ENCODE measurements around the gene TSEN2. TPM values are rescaled to one million over a fixed set of nuclear protein-coding genes. Genes with fewer than 3 reads are reported as not detected.
A peak's percentile ranks its signal among the peaks of the same experiment; 100 is the strongest.
"Not testable (repeated sequence)": the region's sequence is repeated elsewhere in the genome, so short reads cannot be mapped to it uniquely, and the experiment has no call there.

Gene TSEN2
- total and polyA plus RNA-seq, 7 experiments from 2014 or later: 12.1 to 27.5 (median 13.9) TPM

DNA sequence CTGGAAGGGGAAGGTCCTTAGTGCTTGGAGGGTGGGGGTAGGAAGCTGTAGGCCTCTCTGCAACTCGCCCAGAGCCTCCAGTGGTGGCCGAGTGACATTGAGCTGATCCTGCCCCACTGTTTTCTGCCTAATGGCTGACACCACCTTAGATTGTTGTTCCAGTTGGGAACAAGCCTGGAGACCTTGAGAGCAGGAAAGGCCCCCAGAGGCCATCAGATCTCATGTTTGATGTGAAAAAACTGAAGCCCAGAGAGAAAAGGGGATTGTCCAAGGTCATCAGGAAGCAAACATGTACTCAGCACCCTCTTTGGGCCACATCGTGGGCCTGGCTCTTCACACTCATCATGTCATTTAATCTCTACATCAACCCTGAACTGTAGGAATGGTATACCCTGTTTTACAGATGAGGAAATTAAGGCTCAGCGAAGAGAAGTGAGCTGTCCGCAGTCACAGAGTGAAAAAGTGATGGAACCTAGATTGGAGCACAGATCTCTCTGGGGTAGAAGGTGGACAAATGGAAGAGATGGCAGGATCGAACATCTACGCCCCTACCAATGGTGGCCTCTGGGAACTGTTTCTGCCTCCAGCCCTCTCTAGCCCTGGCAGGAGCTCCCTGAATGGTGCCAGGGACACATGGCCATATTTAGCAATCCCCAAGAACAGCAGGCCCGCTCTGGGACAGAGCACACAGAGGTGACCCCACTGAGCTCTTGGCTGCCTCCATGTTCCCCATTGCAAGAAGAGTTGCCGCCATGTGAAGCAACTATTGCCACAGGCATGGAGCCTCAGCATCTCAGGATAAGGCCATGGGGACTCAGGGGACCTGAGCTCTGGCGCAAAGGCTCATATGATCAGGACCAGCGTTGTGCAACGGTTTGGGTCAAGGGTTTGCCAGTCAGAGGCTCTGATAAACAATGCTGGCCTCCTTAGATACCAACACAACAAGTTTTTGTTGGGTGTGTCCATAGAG is 31.6 kb upstream of the TSEN2 start:
- Mint-ChIP-seq H3K9me3 (peaks cover 0 to 7% (median 0%) of the 10 kb centered on the region in 11 donors), H3K36me3 (no peaks in the 10 kb centered on the region)
- CTCF ChIA-PET: interaction anchor here (0.5 kb wide), 1 partner anchor 27 kb away, joined by 4 read pairs; no protein-coding TSS in a partner anchor

DNA sequence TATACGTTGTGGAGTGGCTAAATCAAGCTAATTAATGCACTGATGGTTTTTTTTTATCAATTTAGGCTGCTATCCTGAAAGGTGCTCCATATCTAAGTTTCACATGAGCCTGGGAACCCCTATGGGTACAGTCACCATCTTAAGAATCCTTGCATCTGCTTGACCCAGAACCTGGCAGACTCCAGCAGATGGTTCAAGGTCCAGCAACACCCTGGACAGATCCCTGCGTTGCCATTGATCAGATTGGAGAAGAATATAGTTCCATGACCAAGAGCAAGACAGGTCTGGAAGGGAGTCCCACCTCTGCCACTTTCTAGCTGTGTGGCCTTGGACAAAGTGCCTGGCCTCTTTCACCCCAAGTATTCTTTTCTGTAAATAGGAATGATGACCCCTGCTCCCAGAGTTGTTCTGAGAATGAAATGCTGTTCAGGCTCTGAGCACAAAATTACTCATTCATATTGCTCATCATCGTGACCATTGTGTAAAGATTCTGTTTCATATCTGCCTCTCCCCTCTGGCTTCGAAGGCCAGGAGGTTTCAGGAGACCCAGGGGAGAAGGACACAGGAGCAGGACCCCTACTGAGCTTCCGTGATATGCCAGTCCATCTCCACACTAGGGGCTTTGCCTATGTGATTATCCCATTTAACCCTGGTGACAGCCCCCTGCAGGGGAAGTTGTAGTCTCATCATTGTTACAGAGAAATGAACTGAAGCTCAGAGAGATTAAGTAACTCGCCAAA is 30.0 kb upstream of the TSEN2 start:
- no peaks in the 10 kb centered on the region for H3K27me3 Mint-ChIP-seq
- ChIA-PET POLR2A (no interaction called here), CTCF (interaction anchor here (1.0 kb wide), 1 partner anchor 25 kb away, joined by 4 read pairs; no protein-coding TSS in a partner anchor)
- H3K27ac Mint-ChIP-seq: no peak overlapping the region
- no peak overlapping the region for H3K27ac ChIP-seq (ENCODE audit: low read depth, low read length)
- no peak overlapping the region for H3K4me3 Mint-ChIP-seq
- intact Hi-C loops (cut with micrococcal nuclease): no loop called here
- no peaks in the 10 kb centered on the region for H3K4me1 ChIP-seq (ENCODE audit: control insufficient read depth in 2 of 2, insufficient read depth in 2 of 2, low read length in 2 of 2)
- H3K36me3 Mint-ChIP-seq: no peaks in the 10 kb centered on the region
- H3K36me3 ChIP-seq (ENCODE audit: control insufficient read depth in 2 of 3, insufficient read depth in 3 of 3, low read length in 3 of 3): no peaks in the 10 kb centered on the region
- H3K9me3 Mint-ChIP-seq: peaks cover 0 to 11% (median 0%) of the 10 kb centered on the region in 11 donors
- no peaks in the 10 kb centered on the region for H3K9me3 ChIP-seq (ENCODE audit: control insufficient read depth in 2 of 3, low read length in 3 of 3)
- no peak for DNase-seq
- H3K4me3 ChIP-seq (ENCODE audit: low read length): no peak overlapping the region
- H3K4me1 Mint-ChIP-seq: no peaks in the 10 kb centered on the region
- no peaks in the 10 kb centered on the region for H3K27me3 ChIP-seq (ENCODE audit: control insufficient read depth in 2 of 2, insufficient read depth in 2 of 2, low read length in 2 of 2)
- ATAC-seq: no peak

More for the DNA sequence above, 31.6 kb upstream of the TSEN2 start:
- no peaks in the 10 kb centered on the region for H3K9me3 ChIP-seq (ENCODE audit: control insufficient read depth in 2 of 3, low read length in 3 of 3)
- Mint-ChIP-seq H3K27ac (no peak overlapping the region), H3K4me3 (no peak overlapping the region), H3K27me3 (no peaks in the 10 kb centered on the region), H3K4me1 (no peaks in the 10 kb centered on the region)
- intact Hi-C loops (cut with micrococcal nuclease): no loop called here
- H3K36me3 ChIP-seq (ENCODE audit: control insufficient read depth in 2 of 3, insufficient read depth in 3 of 3, low read length in 3 of 3): no peaks in the 10 kb centered on the region
- H3K4me3 ChIP-seq (ENCODE audit: low read length): no peak overlapping the region
- H3K27me3 ChIP-seq (ENCODE audit: control insufficient read depth in 2 of 2, insufficient read depth in 2 of 2, low read length in 2 of 2): no peaks in the 10 kb centered on the region
- DNase-seq: no peak
- H3K4me1 ChIP-seq (ENCODE audit: control insufficient read depth in 2 of 2, insufficient read depth in 2 of 2, low read length in 2 of 2): no peaks in the 10 kb centered on the region
- H3K27ac ChIP-seq (ENCODE audit: low read depth, low read length): no peak overlapping the region
- ATAC-seq: no peak
- POLR2A ChIA-PET: no interaction called here

GRCh38 chr3:12454816-12455121 is 29.5 kb upstream of the TSEN2 start:
- H3K36me3 Mint-ChIP-seq: no peaks in the 10 kb centered on the region
- intact Hi-C loops (cut with micrococcal nuclease): no loop called here
- H3K9me3 Mint-ChIP-seq: peaks cover 0 to 11% (median 0%) of the 10 kb centered on the region in 11 donors
- ChIA-PET POLR2A (no interaction called here), CTCF (interaction anchor here (1.0 kb wide), 1 partner anchor 25 kb away, joined by 4 read pairs; no protein-coding TSS in a partner anchor)
- Histone ChIP-seq H3K27ac (ENCODE audit: low read depth, low read length) (no peak overlapping the region), H3K9me3 (ENCODE audit: control insufficient read depth in 2 of 3, low read length in 3 of 3) (no peaks in the 10 kb centered on the region), H3K36me3 (ENCODE audit: control insufficient read depth in 2 of 3, insufficient read depth in 3 of 3, low read length in 3 of 3) (no peaks in the 10 kb centered on the region), H3K4me1 (ENCODE audit: control insufficient read depth in 2 of 2, insufficient read depth in 2 of 2, low read length in 2 of 2) (no peaks in the 10 kb centered on the region), H3K4me3 (ENCODE audit: low read length) (no peak overlapping the region), H3K27me3 (ENCODE audit: control insufficient read depth in 2 of 2, insufficient read depth in 2 of 2, low read length in 2 of 2) (no peaks in the 10 kb centered on the region)
- H3K4me1 Mint-ChIP-seq: no peaks in the 10 kb centered on the region
- no peak overlapping the region for H3K27ac Mint-ChIP-seq
- ATAC-seq (no peak), DNase-seq (no peak)
- H3K4me3 Mint-ChIP-seq: no peak overlapping the region
- H3K27me3 Mint-ChIP-seq: no peaks in the 10 kb centered on the region

GRCh38 chr3:12455740-12456139 is 28.5 kb upstream of the TSEN2 start:
- H3K9me3 Mint-ChIP-seq: peaks cover 0 to 15% (median 0%) of the 10 kb centered on the region in 11 donors
- CTCF ChIA-PET: no interaction called here
- H3K4me1 Mint-ChIP-seq: no peaks in the 10 kb centered on the region
- DNase-seq (no peak), ATAC-seq (no peak)
- intact Hi-C loops (cut with micrococcal nuclease): no loop called here
- H3K36me3 ChIP-seq (ENCODE audit: control insufficient read depth in 2 of 3, insufficient read depth in 3 of 3, low read length in 3 of 3): no peaks in the 10 kb centered on the region
- no peak overlapping the region for H3K27ac ChIP-seq (ENCODE audit: low read depth, low read length)
- no peaks in the 10 kb centered on the region for H3K36me3 Mint-ChIP-seq
- H3K9me3 ChIP-seq (ENCODE audit: control insufficient read depth in 2 of 3, low read length in 3 of 3): no peaks in the 10 kb centered on the region
- H3K4me1 ChIP-seq (ENCODE audit: control insufficient read depth in 2 of 2, insufficient read depth in 2 of 2, low read length in 2 of 2): no peaks in the 10 kb centered on the region
- H3K27me3 Mint-ChIP-seq: no peaks in the 10 kb centered on the region
- no peak overlapping the region for H3K4me3 Mint-ChIP-seq
- H3K4me3 ChIP-seq (ENCODE audit: low read length): no peak overlapping the region
- H3K27me3 ChIP-seq (ENCODE audit: control insufficient read depth in 2 of 2, insufficient read depth in 2 of 2, low read length in 2 of 2): no peaks in the 10 kb centered on the region
- H3K27ac Mint-ChIP-seq: no peak overlapping the region
- POLR2A ChIA-PET: no interaction called here

GRCh38 chr3:12456441-12456840 is 27.8 kb upstream of the TSEN2 start:
- no peaks in the 10 kb centered on the region for H3K36me3 ChIP-seq (ENCODE audit: control insufficient read depth in 2 of 3, insufficient read depth in 3 of 3, low read length in 3 of 3)
- H3K4me1 ChIP-seq (ENCODE audit: control insufficient read depth in 2 of 2, insufficient read depth in 2 of 2, low read length in 2 of 2): no peaks in the 10 kb centered on the region
- ATAC-seq (no peak), DNase-seq (no peak)
- Mint-ChIP-seq H3K4me3 (no peak overlapping the region), H3K36me3 (no peaks in the 10 kb centered on the region), H3K9me3 (peaks cover 0 to 13% (median 0%) of the 10 kb centered on the region in 11 donors), H3K4me1 (peaks cover 0 to 5% (median 0%) of the 10 kb centered on the region in 7 donors), H3K27ac (peak overlapping the region in 1 of 9 donors; percentile 27), H3K27me3 (no peaks in the 10 kb centered on the region)
- H3K27me3 ChIP-seq (ENCODE audit: control insufficient read depth in 2 of 2, insufficient read depth in 2 of 2, low read length in 2 of 2): no peaks in the 10 kb centered on the region
- ChIA-PET POLR2A (no interaction called here), CTCF (no interaction called here)
- intact Hi-C loops (cut with micrococcal nuclease): no loop called here
- H3K4me3 ChIP-seq (ENCODE audit: low read length): no peak overlapping the region
- H3K27ac ChIP-seq (ENCODE audit: low read depth, low read length): no peak overlapping the region
- H3K9me3 ChIP-seq (ENCODE audit: control insufficient read depth in 2 of 3, low read length in 3 of 3): no peaks in the 10 kb centered on the region

GRCh38 chr3:12457380-12457779 is 26.9 kb upstream of the TSEN2 start:
- H3K36me3 Mint-ChIP-seq; H3K27ac Mint-ChIP-seq; H3K4me1 ChIP-seq (ENCODE audit: control insufficient read depth in 2 of 2, insufficient read depth in 2 of 2, low read length in 2 of 2); CTCF ChIA-PET; H3K36me3 ChIP-seq (ENCODE audit: control insufficient read depth in 2 of 3, insufficient read depth in 3 of 3, low read length in 3 of 3); H3K27ac ChIP-seq (ENCODE audit: low read depth, low read length); H3K4me3 ChIP-seq (ENCODE audit: low read length); DNase-seq; H3K27me3 Mint-ChIP-seq; H3K4me3 Mint-ChIP-seq; ATAC-seq; H3K4me1 Mint-ChIP-seq; intact Hi-C loops (cut with micrococcal nuclease); H3K27me3 ChIP-seq (ENCODE audit: control insufficient read depth in 2 of 2, insufficient read depth in 2 of 2, low read length in 2 of 2); H3K9me3 ChIP-seq (ENCODE audit: control insufficient read depth in 2 of 3, low read length in 3 of 3); POLR2A ChIA-PET: not testable (repeated sequence)
- peaks cover 0 to 12% (median 0%) of the 10 kb centered on the region in 11 donors for H3K9me3 Mint-ChIP-seq

Measured in naive thymus-derived CD4-positive, alpha-beta T cell (primary cell).